Glomerular visceral epithelial cell (primary cell): ENCODE results near the gene NLRC3.

Source experiments
- DNase-seq: peaks from one replicate; pipeline ENCODE4 v3.0.0-alpha.2; 2016; ENCODE audit errors: extremely low spot score

NLRC3 gene

GRCh38 chr16:3598236-3598635, 21.0 kb upstream of the NLRC3 start:
- DNase-seq = no peak

- no peak for DNase-seq
Measured at GRCh38 chr16:3597676-3598075, 20.5 kb upstream of the NLRC3 start.

- no peak for DNase-seq
Measured at GRCh38 chr16:3597226-3597625, 20.0 kb upstream of the NLRC3 start.

GRCh38 chr16:3596101-3596861, 19.1 kb upstream of the NLRC3 start:
- DNase-seq = no peak

GRCh38 chr16:3595521-3596021, 18.4 kb upstream of the NLRC3 start:
- DNase-seq = no peak

- DNase-seq = no peak
Measured at GRCh38 chr16:3595110-3595486, 17.9 kb upstream of the NLRC3 start.

- DNase-seq = no peak
Measured at GRCh38 chr16:3594316-3595109, 17.3 kb upstream of the NLRC3 start.

GRCh38 chr16:3592559-3592958, 15.4 kb upstream of the NLRC3 start:
- DNase-seq = no peak

- no peak for DNase-seq
Measured at GRCh38 chr16:3591991-3592390, 14.8 kb upstream of the NLRC3 start.

- DNase-seq = no peak
Measured at GRCh38 chr16:3591436-3591803, 14.2 kb upstream of the NLRC3 start.

GRCh38 chr16:3590736-3591435, 13.7 kb upstream of the NLRC3 start:
- no peak for DNase-seq

- no peak for DNase-seq
Measured at GRCh38 chr16:3589991-3590701, 12.9 kb upstream of the NLRC3 start.

GRCh38 chr16:3589441-3589921, 12.3 kb upstream of the NLRC3 start:
- no peak for DNase-seq

- no peak for DNase-seq
Measured at GRCh38 chr16:3589001-3589400, 11.8 kb upstream of the NLRC3 start.

- DNase-seq = no peak
Measured at GRCh38 chr16:3587547-3588110, 10.4 kb upstream of the NLRC3 start.

- DNase-seq = no peak
Measured at GRCh38 chr16:3584412-3584811, 7.2 kb upstream of the NLRC3 start.

- DNase-seq = no peak
Measured at GRCh38 chr16:3583303-3584038, 6.3 kb upstream of the NLRC3 start.

GRCh38 chr16:3582276-3583165, 5.3 kb upstream of the NLRC3 start:
- no peak for DNase-seq

- no peak for DNase-seq
Measured at GRCh38 chr16:3581392-3581791, 4.2 kb upstream of the NLRC3 start.

GRCh38 chr16:3580686-3581085, 3.5 kb upstream of the NLRC3 start:
- DNase-seq = no peak
